GM12875 (cell line): Measurements from ENCODE around the gene TENT4B.
A peak's percentile ranks its signal among the peaks of the same experiment; 100 is the strongest.

ENCODE experiments used
- H3K4me3 ChIP-seq: one replicate; pipeline ENCODE4 v1.5.1; 2011; ENCODE audit warnings: low read depth, low read length, control low read depth
- CTCF ChIP-seq: IDR thresholded peaks from 2 replicates; pipeline ENCODE4 v1.5.1; 2011; ENCODE audit warnings: low read depth, mild to moderate bottlenecking, control low read depth, inconsistent platforms, low read length, moderate library complexity, borderline replicate concordance; ENCODE audit not compliant: insufficient read depth

Gene TENT4B

GRCh38 chr16:50244504-50245416 is 91.7 kb downstream of the TENT4B start:
- H3K4me3 ChIP-seq = no peak overlapping the region
- no peak for TF ChIP-seq CTCF

GRCh38 chr16:50245417-50246298 is 92.6 kb downstream of the TENT4B start:
- peak; percentile 44 for TF ChIP-seq CTCF
- peak overlapping the region; percentile 69 for H3K4me3 ChIP-seq

- TF ChIP-seq CTCF = no peak
- peak overlapping the region; percentile 69 for H3K4me3 ChIP-seq
Observed at GRCh38 chr16:50246299-50247122, 93.4 kb downstream of the TENT4B start.

GRCh38 chr16:50247123-50247905 is 94.2 kb downstream of the TENT4B start:
- no peak for TF ChIP-seq CTCF
- no peak overlapping the region for H3K4me3 ChIP-seq

GRCh38 chr16:50247906-50248608 is 95.0 kb downstream of the TENT4B start:
- TF ChIP-seq CTCF = no peak
- H3K4me3 ChIP-seq = no peak overlapping the region
